H1 (cell line): Measurements from ENCODE around the gene AFTPH.

ENCODE experiments used
- HDAC2 ChIP-seq, 2 experiments: fragments of 300-600 bp in 1 of 2; sonication (generic) in 1 of 2; IDR thresholded peaks; 2 replicates each; pipeline ENCODE4 v1.6.1; 2011 to 2012; ENCODE audit warnings: low read depth in 2 of 2, low read length in 2 of 2, mild to moderate bottlenecking in 2 of 2, moderate library complexity in 2 of 2, borderline replicate concordance in 1 of 2, inconsistent platforms in 1 of 2
- POLR2AphosphoS5 ChIP-seq: IDR thresholded peaks from 2 replicates; pipeline ENCODE4 v1.6.1; 2011; ENCODE audit warnings: low read depth, low read length
- TF ChIP-seq, protein P1 (sequence below), 3 experiments: IDR thresholded peaks; 1 replicate in 2 of 3; 2 replicates in 1 of 3; pipeline versions ENCODE4 v1.5.1 to v1.6.1; 2011; ENCODE audit warnings: low read length in 3 of 3, mild to moderate bottlenecking in 3 of 3, inconsistent platforms in 2 of 3, low read depth in 1 of 3, moderate library complexity in 1 of 3; ENCODE audit not compliant: insufficient read depth in 1 of 3; ENCODE audit errors: control extremely low read depth in 1 of 3

DNA sequence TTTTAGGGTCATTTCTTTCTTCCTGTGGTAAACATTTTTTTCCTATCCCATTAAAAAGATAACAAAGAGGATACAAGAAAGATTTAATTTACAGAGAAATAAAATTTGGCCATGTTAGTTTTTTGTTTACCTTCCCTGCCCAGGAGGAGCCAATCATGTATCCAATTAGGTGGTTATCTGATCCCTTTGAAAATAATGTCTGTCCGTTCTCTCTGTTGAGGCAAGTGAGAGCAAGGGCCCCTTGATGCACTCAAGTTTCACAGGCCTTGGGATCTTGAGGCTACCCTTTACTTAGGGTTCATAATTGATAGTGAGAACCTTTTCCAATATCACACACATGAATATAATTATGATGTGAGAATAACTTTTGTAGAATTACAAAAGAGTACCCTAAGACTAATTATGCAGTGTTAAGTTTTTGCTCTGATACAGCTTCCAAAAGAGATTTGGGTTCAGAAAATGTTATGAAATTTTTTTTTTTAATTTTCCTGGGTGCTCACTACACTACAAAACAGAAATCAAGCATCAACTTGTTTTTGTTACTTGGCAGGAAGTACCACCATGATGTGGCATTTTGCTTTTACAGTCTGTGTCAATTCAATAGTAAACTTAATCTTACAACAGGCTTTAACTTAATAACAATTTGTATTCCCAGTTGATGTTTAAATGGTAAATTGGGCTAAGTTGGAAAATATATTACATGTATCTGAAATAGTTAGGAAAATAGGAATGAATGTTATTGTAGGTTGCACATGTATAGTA, 42.0 kb downstream of the AFTPH start:
- TF ChIP-seq HDAC2 (IDR thresholded peaks at IDR 0.05; ENCODE audit: borderline replicate concordance in 1 of 2, low read depth in 2 of 2, low read length in 2 of 2) (no peak), POLR2AphosphoS5 (no peak)
- TF ChIP-seq, protein P1, sequence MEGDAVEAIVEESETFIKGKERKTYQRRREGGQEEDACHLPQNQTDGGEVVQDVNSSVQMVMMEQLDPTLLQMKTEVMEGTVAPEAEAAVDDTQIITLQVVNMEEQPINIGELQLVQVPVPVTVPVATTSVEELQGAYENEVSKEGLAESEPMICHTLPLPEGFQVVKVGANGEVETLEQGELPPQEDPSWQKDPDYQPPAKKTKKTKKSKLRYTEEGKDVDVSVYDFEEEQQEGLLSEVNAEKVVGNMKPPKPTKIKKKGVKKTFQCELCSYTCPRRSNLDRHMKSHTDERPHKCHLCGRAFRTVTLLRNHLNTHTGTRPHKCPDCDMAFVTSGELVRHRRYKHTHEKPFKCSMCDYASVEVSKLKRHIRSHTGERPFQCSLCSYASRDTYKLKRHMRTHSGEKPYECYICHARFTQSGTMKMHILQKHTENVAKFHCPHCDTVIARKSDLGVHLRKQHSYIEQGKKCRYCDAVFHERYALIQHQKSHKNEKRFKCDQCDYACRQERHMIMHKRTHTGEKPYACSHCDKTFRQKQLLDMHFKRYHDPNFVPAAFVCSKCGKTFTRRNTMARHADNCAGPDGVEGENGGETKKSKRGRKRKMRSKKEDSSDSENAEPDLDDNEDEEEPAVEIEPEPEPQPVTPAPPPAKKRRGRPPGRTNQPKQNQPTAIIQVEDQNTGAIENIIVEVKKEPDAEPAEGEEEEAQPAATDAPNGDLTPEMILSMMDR (IDR thresholded peaks at IDR 0.05; ENCODE audit: control extremely low read depth in 1 of 3, insufficient read depth in 1 of 3, low read depth in 1 of 3, low read length in 3 of 3): no peak
